Progenitor cell of endocrine pancreas (in vitro differentiated cells): ENCODE measurements around the gene DEPDC1B. TPM values are rescaled to one million over a fixed set of nuclear protein-coding genes. Genes with fewer than 3 reads are reported as not detected.
"Not testable (repeated sequence)": the region's sequence is repeated elsewhere in the genome, so short reads cannot be mapped to it uniquely, and the experiment has no call there.

ENCODE experiments used
- DNase-seq: peaks from one replicate; pipeline ENCODE4 v3.0.0; 2021; ENCODE audit warnings: low spot score; ENCODE audit not compliant: unreplicated experiment
- H3K27ac Mint-ChIP-seq: 2 replicates; pipeline ENCODE4 v1.8.0; 2021; ENCODE audit warnings: mild to moderate bottlenecking, moderate library complexity, mixed read lengths
- H3K27me3 Mint-ChIP-seq: 2 replicates; pipeline ENCODE4 v1.8.0; 2021; ENCODE audit warnings: mixed read lengths
- H3K36me3 Mint-ChIP-seq: 2 replicates; pipeline ENCODE4 v1.8.0; 2022; ENCODE audit warnings: mixed read lengths; ENCODE audit not compliant: insufficient read depth
- H3K4me1 Mint-ChIP-seq: 2 replicates; pipeline ENCODE4 v1.8.0; 2021; ENCODE audit warnings: low read depth, mixed read lengths
- H3K4me3 Mint-ChIP-seq: 2 replicates; pipeline ENCODE4 v1.8.0; 2021; ENCODE audit warnings: low read depth, mild to moderate bottlenecking, moderate library complexity, mixed read lengths
- H3K9me3 Mint-ChIP-seq: 2 replicates; pipeline ENCODE4 v1.8.0; 2021; ENCODE audit warnings: low read depth, mixed read lengths
- CTCF ChIP-seq: fragments of 200-600 bp; sonication (generic); IDR thresholded peaks from one replicate; pipeline ENCODE4 v1.5.0; 2021; ENCODE audit warnings: antibody characterized with exemption, mild to moderate bottlenecking; ENCODE audit not compliant: unreplicated experiment
- total RNA-seq: library from RNA; stranded (reverse); gene quantifications from 2 replicates; pipeline ENCODE4 v1.2.1, GENCODE V29; 2021

The DEPDC1B gene
- total RNA-seq, 1 donor from 2014 or later = 37.0 TPM

GRCh38 chr5:60718166-60718892 is 18.4 kb upstream of the DEPDC1B start:
- no peaks in the 10 kb centered on the region for H3K27me3 Mint-ChIP-seq
- no peak for TF ChIP-seq CTCF

GRCh38 chr5:60715201-60715928 is 15.4 kb upstream of the DEPDC1B start:
- H3K4me1 Mint-ChIP-seq, H3K27me3 Mint-ChIP-seq, DNase-seq, H3K27ac Mint-ChIP-seq, H3K4me3 Mint-ChIP-seq, H3K36me3 Mint-ChIP-seq: not testable (repeated sequence)
- H3K9me3 Mint-ChIP-seq = peaks cover 14% of the 10 kb centered on the region

More at GRCh38 chr5:60718166-60718892, 18.4 kb upstream of the DEPDC1B start:
- Mint-ChIP-seq H3K27ac (no peak overlapping the region), H3K9me3 (peaks cover 9% of the 10 kb centered on the region), H3K36me3 (peaks cover 1% of the 10 kb centered on the region), H3K4me1 (peaks cover 10% of the 10 kb centered on the region), H3K4me3 (no peak overlapping the region)
- DNase-seq = no peak

GRCh38 chr5:60712950-60713349 is 13.0 kb upstream of the DEPDC1B start:
- no peak overlapping the region for H3K27ac Mint-ChIP-seq
- no peaks in the 10 kb centered on the region for H3K4me1 Mint-ChIP-seq
- peaks cover 14% of the 10 kb centered on the region for H3K9me3 Mint-ChIP-seq
- no peak for TF ChIP-seq CTCF
- no peaks in the 10 kb centered on the region for H3K27me3 Mint-ChIP-seq
- no peak overlapping the region for H3K4me3 Mint-ChIP-seq
- DNase-seq = no peak
- H3K36me3 Mint-ChIP-seq = peaks cover 1% of the 10 kb centered on the region

GRCh38 chr5:60711892-60712291 is 11.9 kb upstream of the DEPDC1B start:
- not testable (repeated sequence) for H3K4me3 Mint-ChIP-seq, H3K27me3 Mint-ChIP-seq, H3K4me1 Mint-ChIP-seq, H3K27ac Mint-ChIP-seq, DNase-seq, H3K36me3 Mint-ChIP-seq
- peaks cover 14% of the 10 kb centered on the region for H3K9me3 Mint-ChIP-seq

- TF ChIP-seq CTCF = no peak
- H3K4me1 Mint-ChIP-seq = no peaks in the 10 kb centered on the region
Observed at GRCh38 chr5:60710362-60710761, 10.4 kb upstream of the DEPDC1B start.

GRCh38 chr5:60705144-60705543 is 5.2 kb upstream of the DEPDC1B start:
- Mint-ChIP-seq H3K4me3 (no peak overlapping the region), H3K36me3 (no peaks in the 10 kb centered on the region), H3K4me1 (peaks cover 10% of the 10 kb centered on the region), H3K27me3 (no peaks in the 10 kb centered on the region), H3K9me3 (no peaks in the 10 kb centered on the region), H3K27ac (no peak overlapping the region)
- DNase-seq = no peak
- no peak for TF ChIP-seq CTCF

More at GRCh38 chr5:60710362-60710761, 10.4 kb upstream of the DEPDC1B start:
- H3K36me3 Mint-ChIP-seq = peaks cover 1% of the 10 kb centered on the region
- no peak overlapping the region for H3K4me3 Mint-ChIP-seq
- no peaks in the 10 kb centered on the region for H3K27me3 Mint-ChIP-seq
- H3K27ac Mint-ChIP-seq = no peak overlapping the region
- DNase-seq = no peak
- peaks cover 14% of the 10 kb centered on the region for H3K9me3 Mint-ChIP-seq
